GM23338 (cell line): ENCODE measurements around the gene SLC22A25. TPM values are rescaled to one million over a fixed set of nuclear protein-coding genes. Genes with fewer than 3 reads are reported as not detected.

Source experiments
- ATAC-seq: fragments of 200-7000 bp; cut with Tn5 transposase; 3 replicates; pipeline ENCODE4 v1.9.1; 2020
- DNase-seq: peaks from one replicate; pipeline ENCODE4 v3.0.0-alpha.2; 2015; ENCODE audit warnings: low spot score
- H2AFZ ChIP-seq: fragments of 200-600 bp; sonication (generic); 2 replicates; pipeline ENCODE4 v1.8.0; 2016; ENCODE audit warnings: antibody characterized with exemption, mild to moderate bottlenecking, moderate library complexity
- H3F3A ChIP-seq: fragments of 200-600 bp; sonication (generic); replicated peaks from 2 replicates; pipeline ENCODE4 v1.8.0; 2017; ENCODE audit warnings: antibody characterized with exemption, mixed run types, low read depth
- H3K27ac ChIP-seq: fragments of 200-600 bp; sonication (generic); 2 replicates; pipeline ENCODE4 v1.6.1; 2016; ENCODE audit warnings: low read depth
- H3K27me3 ChIP-seq: fragments of 200-600 bp; sonication (generic); 2 replicates; pipeline ENCODE4 v1.8.0; 2016; ENCODE audit warnings: mild to moderate bottlenecking, mixed run types, moderate library complexity; ENCODE audit not compliant: insufficient read depth
- H3K36me3 ChIP-seq: fragments of 200-600 bp; sonication (generic); 2 replicates; pipeline ENCODE4 v1.8.0; 2016; ENCODE audit warnings: mild to moderate bottlenecking; ENCODE audit not compliant: insufficient read depth
- H3K4me1 ChIP-seq: fragments of 200-600 bp; sonication (generic); 2 replicates; pipeline ENCODE4 v1.8.0; 2016; ENCODE audit warnings: mild to moderate bottlenecking, moderate library complexity; ENCODE audit not compliant: insufficient read depth
- H3K4me2 ChIP-seq: fragments of 200-600 bp; sonication (generic); 2 replicates; pipeline ENCODE4 v1.7.1; 2017; ENCODE audit warnings: mixed run types
- H3K4me3 ChIP-seq: fragments of 200-600 bp; sonication (generic); 2 replicates; pipeline ENCODE4 v1.6.1; 2016; ENCODE audit warnings: mixed run types
- H3K79me2 ChIP-seq: fragments of 200-600 bp; sonication (generic); replicated peaks from 2 replicates; pipeline ENCODE4 v1.8.0; 2017; ENCODE audit warnings: mild to moderate bottlenecking; ENCODE audit not compliant: insufficient read depth
- H3K9me2 ChIP-seq: fragments of 200-600 bp; sonication (generic); 2 replicates; pipeline ENCODE4 v1.8.0; 2017; ENCODE audit not compliant: insufficient read depth
- H4K20me1 ChIP-seq: fragments of 200-600 bp; sonication (generic); replicated peaks from 2 replicates; pipeline ENCODE4 v1.8.0; 2017; ENCODE audit warnings: mild to moderate bottlenecking; ENCODE audit not compliant: insufficient read depth
- H3K27ac Mint-ChIP-seq: 2 replicates; pipeline ENCODE4 v1.8.0; 2020; ENCODE audit warnings: inconsistent platforms, mild to moderate bottlenecking, moderate library complexity, mixed read lengths
- H3K27me3 Mint-ChIP-seq: 3 replicates; pipeline ENCODE4 v1.8.0; 2022; ENCODE audit warnings: low read depth, mild to moderate bottlenecking, moderate library complexity, mixed read lengths, inconsistent platforms; ENCODE audit not compliant: insufficient read depth, poor library complexity
- H3K36me3 Mint-ChIP-seq: 3 replicates; pipeline ENCODE4 v1.8.0; 2021; ENCODE audit warnings: low read depth, mild to moderate bottlenecking, inconsistent platforms, moderate library complexity, mixed read lengths
- H3K4me1 Mint-ChIP-seq: 3 replicates; pipeline ENCODE4 v1.8.0; 2020; ENCODE audit warnings: mild to moderate bottlenecking, inconsistent platforms, mixed read lengths
- H3K4me3 Mint-ChIP-seq: 3 replicates; pipeline ENCODE4 v1.8.0; 2021; ENCODE audit warnings: moderate library complexity, mild to moderate bottlenecking, inconsistent platforms, mixed read lengths
- H3K9me3 Mint-ChIP-seq: 3 replicates; pipeline ENCODE4 v1.8.0; 2020; ENCODE audit warnings: moderate library complexity, mild to moderate bottlenecking, inconsistent platforms, mixed read lengths
- CREB1 ChIP-seq: fragments of 250-450 bp; sonication (Bioruptor Pico); IDR thresholded peaks from 2 replicates; pipeline ENCODE4 v1.5.0; 2020; ENCODE audit warnings: low read depth, mild to moderate bottlenecking, moderate library complexity
- CTCF ChIP-seq, 2 experiments: fragments of 200-600 bp in 1 of 2; sonication (generic) in 1 of 2; conservative IDR thresholded peaks; 2 replicates each; pipeline versions ENCODE4 v1.5.1 to v1.6.1; 2016 to 2017; ENCODE audit warnings: antibody characterized with exemption in 2 of 2, low read depth in 2 of 2, mild to moderate bottlenecking in 2 of 2, moderate library complexity in 1 of 2
- EZH2 ChIP-seq: fragments of 200-600 bp; sonication (generic); IDR thresholded peaks from one replicate; pipeline ENCODE4 v1.8.0; 2017; ENCODE audit warnings: antibody characterized with exemption, mild to moderate bottlenecking, low read depth; ENCODE audit not compliant: unreplicated experiment
- EZH2phosphoT487 ChIP-seq: fragments of 200-600 bp; sonication (generic); IDR thresholded peaks from one replicate; pipeline ENCODE4 v1.8.1; 2018; ENCODE audit warnings: antibody characterized with exemption; ENCODE audit not compliant: unreplicated experiment
- JUNB ChIP-seq: IDR thresholded peaks from one replicate; pipeline ENCODE4 v1.6.1; 2016; ENCODE audit warnings: antibody characterized with exemption; ENCODE audit not compliant: unreplicated experiment
- NANOG ChIP-seq: IDR thresholded peaks from 2 replicates; pipeline ENCODE4 v1.6.1; 2016; ENCODE audit warnings: antibody characterized with exemption, borderline replicate concordance
- POLR2AphosphoS5 ChIP-seq: IDR thresholded peaks from 2 replicates; pipeline ENCODE4 v1.6.1; 2016; ENCODE audit warnings: antibody characterized with exemption, low read depth
- REST ChIP-seq: IDR thresholded peaks from one replicate; pipeline ENCODE4 v1.6.1; 2018; ENCODE audit warnings: antibody characterized with exemption; ENCODE audit not compliant: unreplicated experiment
- STAT1 ChIP-seq: IDR thresholded peaks from one replicate; pipeline ENCODE4 v1.6.1; 2016; ENCODE audit warnings: antibody characterized with exemption; ENCODE audit not compliant: unreplicated experiment
- ZNF114 ChIP-seq: fragments of 250-450 bp; sonication (Bioruptor Pico); IDR thresholded peaks from 2 replicates; pipeline ENCODE4 v1.5.0; 2020; ENCODE audit warnings: mild to moderate bottlenecking, moderate library complexity
- polyA plus RNA-seq: library from polyadenylated mRNA; unstranded; fragments of >200 nt; fragmentation: Nextera tagmentation; extraction: Ambion mirVana; gene quantifications from 2 replicates; pipeline ENCODE4 v1.2.1, GENCODE V29; 2016
- total RNA-seq: library from RNA; depleted of rRNA; stranded (reverse); fragments of >200 nt; shearing (Covaris generic); gene quantifications from 2 replicates; pipeline ENCODE4 v1.2.3, GENCODE V29; 2014
- TF ChIP-seq, protein P1 (sequence below): IDR thresholded peaks from 2 replicates; pipeline ENCODE4 v1.6.1; 2016; ENCODE audit warnings: antibody characterized with exemption
- TF ChIP-seq, protein P2 (sequence below): fragments of 250-450 bp; sonication (Bioruptor Pico); IDR thresholded peaks from 2 replicates; pipeline ENCODE4 v1.5.0; 2020; ENCODE audit warnings: mild to moderate bottlenecking, moderate library complexity

The SLC22A25 gene
- total and polyA plus RNA-seq, 2 experiments from 2014 or later, result not detected

GRCh38 chr11:63262547-63262946 lies 19.1 kb upstream of the SLC22A25 start (continued):
- TF ChIP-seq, protein P1, sequence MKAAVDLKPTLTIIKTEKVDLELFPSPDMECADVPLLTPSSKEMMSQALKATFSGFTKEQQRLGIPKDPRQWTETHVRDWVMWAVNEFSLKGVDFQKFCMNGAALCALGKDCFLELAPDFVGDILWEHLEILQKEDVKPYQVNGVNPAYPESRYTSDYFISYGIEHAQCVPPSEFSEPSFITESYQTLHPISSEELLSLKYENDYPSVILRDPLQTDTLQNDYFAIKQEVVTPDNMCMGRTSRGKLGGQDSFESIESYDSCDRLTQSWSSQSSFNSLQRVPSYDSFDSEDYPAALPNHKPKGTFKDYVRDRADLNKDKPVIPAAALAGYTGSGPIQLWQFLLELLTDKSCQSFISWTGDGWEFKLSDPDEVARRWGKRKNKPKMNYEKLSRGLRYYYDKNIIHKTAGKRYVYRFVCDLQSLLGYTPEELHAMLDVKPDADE, result no peak
- TF ChIP-seq, protein P2, sequence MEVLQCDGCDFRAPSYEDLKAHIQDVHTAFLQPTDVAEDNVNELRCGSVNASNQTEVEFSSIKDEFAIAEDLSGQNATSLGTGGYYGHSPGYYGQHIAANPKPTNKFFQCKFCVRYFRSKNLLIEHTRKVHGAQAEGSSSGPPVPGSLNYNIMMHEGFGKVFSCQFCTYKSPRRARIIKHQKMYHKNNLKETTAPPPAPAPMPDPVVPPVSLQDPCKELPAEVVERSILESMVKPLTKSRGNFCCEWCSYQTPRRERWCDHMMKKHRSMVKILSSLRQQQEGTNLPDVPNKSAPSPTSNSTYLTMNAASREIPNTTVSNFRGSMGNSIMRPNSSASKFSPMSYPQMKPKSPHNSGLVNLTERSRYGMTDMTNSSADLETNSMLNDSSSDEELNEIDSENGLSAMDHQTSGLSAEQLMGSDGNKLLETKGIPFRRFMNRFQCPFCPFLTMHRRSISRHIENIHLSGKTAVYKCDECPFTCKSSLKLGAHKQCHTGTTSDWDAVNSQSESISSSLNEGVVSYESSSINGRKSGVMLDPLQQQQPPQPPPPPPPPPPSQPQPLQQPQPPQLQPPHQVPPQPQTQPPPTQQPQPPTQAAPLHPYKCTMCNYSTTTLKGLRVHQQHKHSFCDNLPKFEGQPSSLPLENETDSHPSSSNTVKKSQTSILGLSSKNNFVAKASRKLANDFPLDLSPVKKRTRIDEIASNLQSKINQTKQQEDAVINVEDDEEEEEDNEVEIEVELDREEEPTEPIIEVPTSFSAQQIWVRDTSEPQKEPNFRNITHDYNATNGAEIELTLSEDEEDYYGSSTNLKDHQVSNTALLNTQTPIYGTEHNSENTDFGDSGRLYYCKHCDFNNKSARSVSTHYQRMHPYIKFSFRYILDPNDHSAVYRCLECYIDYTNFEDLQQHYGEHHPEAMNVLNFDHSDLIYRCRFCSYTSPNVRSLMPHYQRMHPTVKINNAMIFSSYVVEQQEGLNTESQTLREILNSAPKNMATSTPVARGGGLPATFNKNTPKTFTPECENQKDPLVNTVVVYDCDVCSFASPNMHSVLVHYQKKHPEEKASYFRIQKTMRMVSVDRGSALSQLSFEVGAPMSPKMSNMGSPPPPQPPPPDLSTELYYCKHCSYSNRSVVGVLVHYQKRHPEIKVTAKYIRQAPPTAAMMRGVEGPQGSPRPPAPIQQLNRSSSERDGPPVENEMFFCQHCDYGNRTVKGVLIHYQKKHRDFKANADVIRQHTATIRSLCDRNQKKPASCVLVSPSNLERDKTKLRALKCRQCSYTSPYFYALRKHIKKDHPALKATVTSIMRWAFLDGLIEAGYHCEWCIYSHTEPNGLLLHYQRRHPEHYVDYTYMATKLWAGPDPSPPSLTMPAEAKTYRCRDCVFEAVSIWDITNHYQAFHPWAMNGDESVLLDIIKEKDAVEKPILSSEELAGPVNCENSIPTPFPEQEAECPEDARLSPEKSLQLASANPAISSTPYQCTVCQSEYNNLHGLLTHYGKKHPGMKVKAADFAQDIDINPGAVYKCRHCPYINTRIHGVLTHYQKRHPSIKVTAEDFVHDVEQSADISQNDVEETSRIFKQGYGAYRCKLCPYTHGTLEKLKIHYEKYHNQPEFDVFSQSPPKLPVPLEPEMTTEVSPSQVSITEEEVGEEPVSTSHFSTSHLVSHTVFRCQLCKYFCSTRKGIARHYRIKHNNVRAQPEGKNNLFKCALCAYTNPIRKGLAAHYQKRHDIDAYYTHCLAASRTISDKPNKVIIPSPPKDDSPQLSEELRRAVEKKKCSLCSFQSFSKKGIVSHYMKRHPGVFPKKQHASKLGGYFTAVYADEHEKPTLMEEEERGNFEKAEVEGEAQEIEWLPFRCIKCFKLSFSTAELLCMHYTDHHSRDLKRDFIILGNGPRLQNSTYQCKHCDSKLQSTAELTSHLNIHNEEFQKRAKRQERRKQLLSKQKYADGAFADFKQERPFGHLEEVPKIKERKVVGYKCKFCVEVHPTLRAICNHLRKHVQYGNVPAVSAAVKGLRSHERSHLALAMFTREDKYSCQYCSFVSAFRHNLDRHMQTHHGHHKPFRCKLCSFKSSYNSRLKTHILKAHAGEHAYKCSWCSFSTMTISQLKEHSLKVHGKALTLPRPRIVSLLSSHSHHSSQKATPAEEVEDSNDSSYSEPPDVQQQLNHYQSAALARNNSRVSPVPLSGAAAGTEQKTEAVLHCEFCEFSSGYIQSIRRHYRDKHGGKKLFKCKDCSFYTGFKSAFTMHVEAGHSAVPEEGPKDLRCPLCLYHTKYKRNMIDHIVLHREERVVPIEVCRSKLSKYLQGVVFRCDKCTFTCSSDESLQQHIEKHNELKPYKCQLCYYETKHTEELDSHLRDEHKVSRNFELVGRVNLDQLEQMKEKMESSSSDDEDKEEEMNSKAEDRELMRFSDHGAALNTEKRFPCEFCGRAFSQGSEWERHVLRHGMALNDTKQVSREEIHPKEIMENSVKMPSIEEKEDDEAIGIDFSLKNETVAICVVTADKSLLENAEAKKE (CRISPR knock-in tag), result no peak
- TF ChIP-seq POLR2AphosphoS5, result no peak
- TF ChIP-seq JUNB, result no peak

DNA sequence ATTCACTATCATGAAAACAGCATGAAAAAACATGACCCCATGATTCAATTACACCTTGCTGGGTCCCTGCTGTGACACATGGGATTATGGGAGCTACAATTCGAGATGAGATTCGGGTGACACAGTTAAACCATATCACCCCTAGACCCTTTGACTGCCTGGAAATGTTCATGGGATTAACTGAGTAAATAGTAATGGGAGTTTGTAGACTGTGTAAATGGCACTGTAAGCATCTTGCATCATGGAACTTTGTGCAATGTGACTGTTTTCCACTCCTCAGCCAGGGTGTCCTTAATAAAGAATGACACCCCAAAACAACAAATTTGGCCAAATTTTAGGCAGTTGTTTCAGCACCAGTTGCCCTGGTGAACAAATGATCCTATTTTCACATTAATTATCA lies 7.9 kb upstream of the SLC22A25 start:
- no peak overlapping the region for H2AFZ ChIP-seq
- Mint-ChIP-seq H3K36me3 (no peaks in the 10 kb centered on the region), H3K27me3 (peaks cover 2% of the 10 kb centered on the region), H3K4me3 (no peak overlapping the region), H3K9me3 (peaks cover 1% of the 10 kb centered on the region; the same call in 2 of the 3 replicates), H3K4me1 (no peaks in the 10 kb centered on the region), H3K27ac (no peak overlapping the region)
- no peak overlapping the region for H3K4me3 ChIP-seq
- no peak for DNase-seq
- H3F3A ChIP-seq, result no peaks in the 10 kb centered on the region
- no peak overlapping the region for H3K27ac ChIP-seq
- H3K4me2 ChIP-seq, result no peak overlapping the region
- no peak for ATAC-seq
- TF ChIP-seq EZH2phosphoT487, result no peak
- no peak for TF ChIP-seq NANOG
- no peak for TF ChIP-seq REST
- no peak for TF ChIP-seq EZH2
- no peak for TF ChIP-seq ZNF114
- TF ChIP-seq CREB1 (CRISPR knock-in tag), result no peak
- no peak for TF ChIP-seq CTCF (conservative IDR thresholded peaks at IDR 0.05; ENCODE audit: low read depth in 2 of 2)
- no peak for TF ChIP-seq POLR2AphosphoS5
- no peak for TF ChIP-seq STAT1
- H3K27me3 ChIP-seq, result no peaks in the 10 kb centered on the region
- no peaks in the 10 kb centered on the region for H4K20me1 ChIP-seq
- H3K79me2 ChIP-seq, result no peaks in the 10 kb centered on the region
- H3K9me2 ChIP-seq, result peaks cover 12% of the 10 kb centered on the region; the same call in 1 of the 2 replicates
- H3K36me3 ChIP-seq, result no peaks in the 10 kb centered on the region
- no peaks in the 10 kb centered on the region for H3K4me1 ChIP-seq
